HepG2 (cell line): ENCODE results near the gene RARG. TPM values are rescaled to one million over a fixed set of nuclear protein-coding genes. Genes with fewer than 3 reads are reported as not detected.

Experiments used
- ATAC-seq: fragments of 200-7000 bp; cut with Tn5 transposase; 3 replicates; pipeline ENCODE4 v1.9.1; 2020; ENCODE audit warnings: mild to moderate bottlenecking, moderate library complexity
- BruUV-seq: library from RNA; stranded (reverse); fragments of 400-500 nt; replicated peaks from 2 replicates; lab custom pipeline; 2021; lab: Mats Ljungman, UMichigan
- CTCF ChIA-PET: fragments of 300-600 bp; formaldehyde crosslinking; extraction: SDS; loops from one replicate; lab custom pipeline; 2021; ENCODE audit warnings: low total read pairs, inconsistent platforms, low intra/inter-chr PET ratio; lab: Yijun Ruan, JAX
- POLR2A ChIA-PET: fragments of 350-600 bp; sonication (Branson Sonifier 250); formaldehyde crosslinking; loops from one replicate; lab custom pipeline; 2020; ENCODE audit warnings: antibody characterized with exemption, inconsistent platforms; lab: Yijun Ruan, JAX
- DNase-seq: peaks from one replicate; pipeline ENCODE4 v3.0.0-alpha.2; 2015; ENCODE audit warnings: low spot score
- FAIRE-seq: peaks from 3 replicates; lab custom pipeline; 2011; peaks lifted over from hg19 to GRCh38; lab: Jason Lieb, UNC
- H2AFZ ChIP-seq: one replicate; pipeline ENCODE4 v1.6.1; 2011; ENCODE audit warnings: low read length, inconsistent platforms
- H3K27ac ChIP-seq: fragments of 300-600 bp; 3 replicates; pipeline ENCODE4 v1.8.0; 2011; ENCODE audit warnings: mixed run types, mild to moderate bottlenecking, mixed read lengths, low read length, inconsistent platforms; ENCODE audit not compliant: insufficient read depth; ENCODE audit errors: extremely low read length
- H3K27me3 ChIP-seq, 2 experiments: fragments of 200-600 bp in 1 of 2; 2 replicates in 1 of 2; 3 replicates in 1 of 2; pipeline versions ENCODE4 v1.6.0 to v1.8.0; 2011; ENCODE audit warnings: low read length in 2 of 2, mild to moderate bottlenecking in 2 of 2, moderate library complexity in 2 of 2, inconsistent platforms in 1 of 2; ENCODE audit not compliant: insufficient read depth in 2 of 2, control insufficient read depth in 1 of 2
- H3K36me3 ChIP-seq, 2 experiments: fragments of 200-600 bp in 1 of 2; replicated peaks in 1 of 2; 2 replicates in 1 of 2; 3 replicates in 1 of 2; pipeline versions ENCODE4 v1.5.1 to v1.8.0; 2011; ENCODE audit warnings: low read length in 2 of 2, inconsistent platforms in 1 of 2; ENCODE audit not compliant: insufficient read depth in 2 of 2, control insufficient read depth in 1 of 2
- H3K4me1 ChIP-seq: 2 replicates; pipeline ENCODE4 v1.5.1; 2012; ENCODE audit warnings: low read length, inconsistent platforms; ENCODE audit not compliant: insufficient read depth
- H3K4me2 ChIP-seq: 2 replicates; pipeline ENCODE4 v1.6.0; 2011; ENCODE audit warnings: low read depth, low read length, inconsistent platforms
- H3K4me3 ChIP-seq, 3 experiments: fragments of 200-600 bp in 1 of 3; sonication (generic), shearing (Covaris generic) in 1 of 3; replicated peaks in 1 of 3; 2 replicates each; pipeline ENCODE4 v1.5.1; 2011 to 2016; ENCODE audit warnings: low read length in 3 of 3, inconsistent platforms in 2 of 3, low read depth in 2 of 3, mild to moderate bottlenecking in 2 of 3, control low read depth in 1 of 3, mixed read lengths in 1 of 3; ENCODE audit not compliant: insufficient read depth in 1 of 3
- H3K79me2 ChIP-seq: one replicate; pipeline ENCODE4 v1.6.1; 2011; ENCODE audit warnings: low read length, inconsistent platforms; ENCODE audit not compliant: insufficient read depth
- H3K9ac ChIP-seq: 2 replicates; pipeline ENCODE4 v1.6.0; 2011; ENCODE audit warnings: mild to moderate bottlenecking, low read depth, low read length, inconsistent platforms; ENCODE audit not compliant: insufficient read depth
- H3K9me3 ChIP-seq: 2 replicates; pipeline ENCODE4 v1.5.1; 2012; ENCODE audit warnings: mild to moderate bottlenecking, low read length
- H4K20me1 ChIP-seq: 2 replicates; pipeline ENCODE4 v1.6.0; 2011; ENCODE audit warnings: inconsistent platforms, mild to moderate bottlenecking, low read length, moderate library complexity; ENCODE audit not compliant: insufficient read depth
- AHR ChIP-seq: IDR thresholded peaks from 2 replicates; pipeline ENCODE4 v1.6.1; 2018; ENCODE audit warnings: missing genetic modification reagents, missing compliant biosample characterization
- HIC2 ChIP-seq: sonication (generic); formaldehyde crosslinking; IDR thresholded peaks from 2 replicates; pipeline ENCODE4 v1.9.0; 2022; ENCODE audit warnings: low read depth, missing genetic modification reagents
- MTF2 ChIP-seq: sonication (generic); formaldehyde crosslinking; IDR thresholded peaks from 2 replicates; pipeline ENCODE4 v1.5.0; 2020; ENCODE audit warnings: missing genetic modification reagents, borderline replicate concordance
- NONO ChIP-seq, 2 experiments: fragments of 450-650 bp in 1 of 2; sonication (generic) in 1 of 2; formaldehyde crosslinking in 1 of 2; IDR thresholded peaks in 1 of 2; conservative IDR thresholded peaks in 1 of 2; 2 replicates each; pipeline versions ENCODE4 v1.6.1 to v1.8.0; 2017 to 2022; ENCODE audit warnings: mild to moderate bottlenecking in 1 of 2, missing genetic modification reagents in 1 of 2, moderate library complexity in 1 of 2
- WGBS: methylation state at CpG from one replicate; pipeline ENCODE4 v1.1.6; 2017; ENCODE audit warnings: low lambda C conversion rate; 5-methylcytosine and 5-hydroxymethylcytosine counted together
- in situ Hi-C: cut with HindIII; loops from 2 replicates; pipeline ENCODE4 v1.10.0; 2017; ENCODE audit warnings: low pct_unique_long_range_greater_than_20kb; ENCODE audit not compliant: extremely low pct_ligation_motif_present
- intact Hi-C: fragments of 100-400 bp; cut with micrococcal nuclease; formaldehyde crosslinking; loops from one replicate; pipeline ENCODE4 v1.10.0; 2022; ENCODE audit not compliant: unreplicated experiment
- polyA plus RNA-seq, 8 experiments: library from polyadenylated mRNA; depleted of rRNA in 3 of 8; stranded (reverse) in 7 of 8; unstranded in 1 of 8; fragments of >200 nt; fragmentation: Illumina TruSeq in 4 of 8; extraction: Trizol in 4 of 8; gene quantifications; 2 replicates each; pipeline versions ENCODE4 v1.2.1 to v1.2.3, GENCODE V29; 2011 to 2016; ENCODE audit warnings: low read depth in 4 of 8, missing spikeins in 1 of 8, mixed read lengths in 1 of 8; ENCODE audit not compliant: insufficient read depth in 1 of 8
- total RNA-seq, 5 experiments: library from RNA; depleted of rRNA; stranded (reverse); fragments of >200 nt; fragmentation: Illumina TruSeq; extraction: Trizol; gene quantifications; 2 replicates each; pipeline ENCODE4 v1.2.3, GENCODE V29; 2016; ENCODE audit warnings: low read depth in 1 of 5
- TF ChIP-seq, protein P1 (sequence below): IDR thresholded peaks from 2 replicates; pipeline ENCODE4 v1.6.1; 2016; ENCODE audit warnings: low read depth, control low read depth

Gene RARG
- total and polyA plus RNA-seq, 2 of the 13 experiments (the other 11 are each of a cell fraction or from before 2014, with no cell fraction given), result 0.77 to 1.5 TPM

- TF ChIP-seq AHR, result peak; percentile 74; the same call in 1 of the 2 replicates
- TF ChIP-seq, protein P1, sequence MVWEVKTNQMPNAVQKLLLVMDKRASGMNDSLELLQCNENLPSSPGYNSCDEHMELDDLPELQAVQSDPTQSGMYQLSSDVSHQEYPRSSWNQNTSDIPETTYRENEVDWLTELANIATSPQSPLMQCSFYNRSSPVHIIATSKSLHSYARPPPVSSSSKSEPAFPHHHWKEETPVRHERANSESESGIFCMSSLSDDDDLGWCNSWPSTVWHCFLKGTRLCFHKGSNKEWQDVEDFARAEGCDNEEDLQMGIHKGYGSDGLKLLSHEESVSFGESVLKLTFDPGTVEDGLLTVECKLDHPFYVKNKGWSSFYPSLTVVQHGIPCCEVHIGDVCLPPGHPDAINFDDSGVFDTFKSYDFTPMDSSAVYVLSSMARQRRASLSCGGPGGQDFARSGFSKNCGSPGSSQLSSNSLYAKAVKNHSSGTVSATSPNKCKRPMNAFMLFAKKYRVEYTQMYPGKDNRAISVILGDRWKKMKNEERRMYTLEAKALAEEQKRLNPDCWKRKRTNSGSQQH, result no peak
- no peak for TF ChIP-seq NONO (IDR thresholded peaks at IDR 0.05)
- TF ChIP-seq NONO (CRISPR knock-in tag; conservative IDR thresholded peaks at IDR 0.05), result peak; percentile 40; the same call in 1 of the 2 replicates
These were observed 36.1 kb upstream of the RARG start, which contains the start of gene ESPL1 (continued) for GRCh38 chr12:53267999-53268629.

- in situ Hi-C loops, result loop anchor here (5.0 kb wide), 1 partner anchor 50 kb away; no protein-coding TSS in a partner anchor
- ATAC-seq, result peak; percentile 29
- TF ChIP-seq HIC2 (CRISPR knock-in tag), result no peak
- TF ChIP-seq MTF2 (CRISPR knock-in tag), result 0 out of 2 replicates have a peak, but pooled peaks have one; percentile 20
- Histone ChIP-seq H3K9ac (peak overlapping the region; percentile 66; the same call in 1 of the 2 replicates), H3K27me3 (no peaks in the 10 kb centered on the region), H3K4me2 (peak overlapping the region; percentile 82), H2AFZ (peak overlapping the region; percentile 55), H4K20me1 (no peaks in the 10 kb centered on the region), H3K4me1 (peaks cover 28% of the 10 kb centered on the region), H3K4me3 (peak overlapping the region; percentile 77 to 96 (median 91)), H3K79me2 (peaks cover 12% of the 10 kb centered on the region), H3K27ac (no peak overlapping the region), H3K9me3 (no peaks in the 10 kb centered on the region), H3K36me3 (peaks cover 3 to 6% of the 10 kb centered on the region in 2 experiments; a peak in 2 of 5 replicates)
- intact Hi-C loops, result no loop called here
- FAIRE-seq, result no peak
- WGBS, result 44% methylated on average over 18 of the region's 18 CpGs
- ChIA-PET POLR2A (interaction anchor here (0.8 to 2.7 kb wide), 9 partner anchors 13 to 188 kb away, joined by 3 to 12 read pairs (median 3); partner anchors contain the start of genes AAAS, CSAD, PFDN5 and SPRYD3), CTCF (interaction anchor here (0.9 kb wide), 1 partner anchor 55 kb away, joined by 5 read pairs; no protein-coding TSS in a partner anchor)
- no peak for DNase-seq
- no TSS peak for BruUV-seq
These were observed 35.4 kb upstream of the RARG start for GRCh38 chr12:53267306-53267998.
